HEK293 (cell line): ENCODE results near the gene ZNF48.

Source experiments
- GLIS1 ChIP-seq: fragments of 450-650 bp; formaldehyde crosslinking; IDR thresholded peaks from 2 replicates; pipeline ENCODE4 v1.5.1; 2016; ENCODE audit warnings: missing biosample characterization, missing genetic modification characterization
- HOXD13 ChIP-seq: sonication (generic); formaldehyde crosslinking; IDR thresholded peaks from 2 replicates; pipeline ENCODE4 v1.8.0; 2022; ENCODE audit warnings: missing genetic modification reagents, borderline replicate concordance
- MYNN ChIP-seq: fragments of 450-650 bp; formaldehyde crosslinking; IDR thresholded peaks from 2 replicates; pipeline ENCODE4 v1.5.1; 2016; ENCODE audit warnings: missing biosample characterization, missing genetic modification characterization, borderline replicate concordance
- OVOL3 ChIP-seq: fragments of 450-650 bp; formaldehyde crosslinking; IDR thresholded peaks from 2 replicates; pipeline ENCODE4 v1.5.1; 2016; ENCODE audit warnings: missing biosample characterization, missing genetic modification characterization
- PRDM1 ChIP-seq: fragments of 450-650 bp; formaldehyde crosslinking; IDR thresholded peaks from 2 replicates; pipeline ENCODE4; 2016; ENCODE audit warnings: missing biosample characterization, missing genetic modification characterization
- REPIN1 ChIP-seq: fragments of 450-650 bp; formaldehyde crosslinking; IDR thresholded peaks from 2 replicates; pipeline ENCODE4 v1.5.1; 2017; ENCODE audit warnings: missing biosample characterization, missing genetic modification characterization, low read depth
- YY1 ChIP-seq: fragments of 450-650 bp; formaldehyde crosslinking; IDR thresholded peaks from 2 replicates; pipeline ENCODE4 v1.5.1; 2018; ENCODE audit warnings: missing biosample characterization, missing genetic modification characterization
- ZBTB7A ChIP-seq: fragments of 450-650 bp; formaldehyde crosslinking; IDR thresholded peaks from 2 replicates; pipeline ENCODE4 v1.5.1; 2016; ENCODE audit warnings: low read depth, missing biosample characterization, missing genetic modification characterization
- ZBTB8A ChIP-seq: fragments of 450-650 bp; formaldehyde crosslinking; IDR thresholded peaks from 2 replicates; pipeline ENCODE4 v1.5.1; 2016; ENCODE audit warnings: missing biosample characterization, missing genetic modification characterization
- ZNF121 ChIP-seq: fragments of 450-650 bp; formaldehyde crosslinking; IDR thresholded peaks from 2 replicates; pipeline ENCODE4 v1.5.1; 2016; ENCODE audit warnings: missing biosample characterization, missing genetic modification characterization
- ZNF214 ChIP-seq: fragments of 450-650 bp; formaldehyde crosslinking; IDR thresholded peaks from 2 replicates; pipeline ENCODE4 v1.5.1; 2017; ENCODE audit warnings: missing biosample characterization, mild to moderate bottlenecking, missing genetic modification characterization, borderline replicate concordance
- ZNF239 ChIP-seq: fragments of 450-650 bp; formaldehyde crosslinking; IDR thresholded peaks from 2 replicates; pipeline ENCODE4 v1.5.1; 2016; ENCODE audit warnings: missing biosample characterization, missing genetic modification characterization
- ZNF473 ChIP-seq: fragments of 450-650 bp; formaldehyde crosslinking; IDR thresholded peaks from 2 replicates; pipeline ENCODE4 v1.5.1; 2017; ENCODE audit warnings: missing biosample characterization, missing genetic modification characterization
- ZNF501 ChIP-seq: fragments of 450-650 bp; formaldehyde crosslinking; IDR thresholded peaks from 2 replicates; pipeline ENCODE4 v1.5.1; 2016; ENCODE audit warnings: missing biosample characterization, missing genetic modification characterization
- ZNF558 ChIP-seq: fragments of 450-650 bp; formaldehyde crosslinking; IDR thresholded peaks from 2 replicates; pipeline ENCODE4 v1.5.1; 2016; ENCODE audit warnings: missing biosample characterization, missing genetic modification characterization
- ZNF561 ChIP-seq: fragments of 450-650 bp; IDR thresholded peaks from 2 replicates; pipeline ENCODE4 v1.5.1; 2018; ENCODE audit warnings: missing biosample characterization, missing genetic modification characterization, borderline replicate concordance
- ZNF596 ChIP-seq: fragments of 450-650 bp; IDR thresholded peaks from 2 replicates; pipeline ENCODE4 v1.5.0; 2018; ENCODE audit warnings: missing biosample characterization, mild to moderate bottlenecking, missing genetic modification characterization, moderate library complexity
- ZNF610 ChIP-seq: fragments of 450-650 bp; formaldehyde crosslinking; IDR thresholded peaks from 2 replicates; pipeline ENCODE4 v1.5.1; 2016; ENCODE audit warnings: missing biosample characterization, missing genetic modification characterization, borderline replicate concordance
- ZNF624 ChIP-seq: fragments of 450-650 bp; formaldehyde crosslinking; IDR thresholded peaks from 2 replicates; pipeline ENCODE4 v1.5.1; 2017; ENCODE audit warnings: missing biosample characterization, missing genetic modification characterization
- TF ChIP-seq, protein P1 (sequence below): fragments of 450-650 bp; formaldehyde crosslinking; IDR thresholded peaks from 2 replicates; pipeline ENCODE4 v1.5.1; 2016; ENCODE audit warnings: missing biosample characterization, missing genetic modification characterization
- TF ChIP-seq, protein P2 (sequence below): fragments of 450-650 bp; formaldehyde crosslinking; IDR thresholded peaks from 2 replicates; pipeline ENCODE4 v1.5.1; 2016; ENCODE audit warnings: missing biosample characterization, missing genetic modification characterization
- TF ChIP-seq, protein P3 (sequence below): sonication (generic); formaldehyde crosslinking; IDR thresholded peaks from 2 replicates; pipeline ENCODE4 v1.8.1; 2022; ENCODE audit warnings: mild to moderate bottlenecking, moderate library complexity, missing genetic modification reagents
- TF ChIP-seq, protein P4 (sequence below): fragments of 450-650 bp; formaldehyde crosslinking; IDR thresholded peaks from 2 replicates; pipeline ENCODE4 v1.5.1; 2016; ENCODE audit warnings: missing biosample characterization, missing genetic modification characterization
- TF ChIP-seq, protein P5 (sequence below): fragments of 450-650 bp; formaldehyde crosslinking; IDR thresholded peaks from 2 replicates; pipeline ENCODE4 v1.5.1; 2016; ENCODE audit warnings: missing biosample characterization, missing genetic modification characterization
- TF ChIP-seq, protein P6 (sequence below): fragments of 450-650 bp; formaldehyde crosslinking; IDR thresholded peaks from 2 replicates; pipeline ENCODE4 v1.5.1; 2016; ENCODE audit warnings: missing biosample characterization, missing genetic modification characterization
- TF ChIP-seq, protein P7 (sequence below): fragments of 450-650 bp; formaldehyde crosslinking; IDR thresholded peaks from 2 replicates; pipeline ENCODE4; 2016; ENCODE audit warnings: missing biosample characterization, missing genetic modification characterization
- TF ChIP-seq, protein P8 (sequence below): fragments of 450-650 bp; formaldehyde crosslinking; IDR thresholded peaks from 2 replicates; pipeline ENCODE4 v1.5.1; 2017; ENCODE audit warnings: missing biosample characterization, missing genetic modification characterization

ZNF48 gene

DNA sequence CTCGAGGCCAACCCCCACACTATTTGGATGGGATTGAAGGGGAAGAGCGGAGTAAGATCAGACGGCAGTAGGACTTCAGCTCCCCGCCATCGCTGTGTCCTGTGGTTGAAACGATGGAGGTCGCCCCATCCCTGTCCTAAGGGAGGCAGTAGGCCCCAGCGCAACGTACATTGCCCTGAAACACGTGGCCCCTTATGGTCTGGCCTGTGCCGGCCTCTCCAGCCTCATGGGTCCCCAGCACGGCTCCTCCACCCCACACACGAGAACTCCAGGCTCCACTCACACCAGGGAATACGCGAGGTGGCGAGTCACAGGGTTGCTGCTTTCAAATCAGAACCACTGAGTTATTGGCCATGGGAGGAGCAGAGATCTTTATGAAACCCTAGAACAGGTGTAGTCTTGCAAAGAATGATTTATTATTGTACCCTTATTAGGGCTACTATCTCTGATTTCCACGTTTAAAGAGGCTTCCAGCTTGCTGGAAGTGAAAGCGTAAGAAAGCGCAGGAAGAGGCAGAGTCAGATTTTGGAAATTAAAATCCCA, 35.3 kb downstream of the ZNF48 start (continued):
- TF ChIP-seq YY1 = peak; percentile 74
- TF ChIP-seq REPIN1 (tag by site-specific recombination) = peak; percentile 89; the same call in 1 of the 2 replicates
- TF ChIP-seq, protein P1, sequence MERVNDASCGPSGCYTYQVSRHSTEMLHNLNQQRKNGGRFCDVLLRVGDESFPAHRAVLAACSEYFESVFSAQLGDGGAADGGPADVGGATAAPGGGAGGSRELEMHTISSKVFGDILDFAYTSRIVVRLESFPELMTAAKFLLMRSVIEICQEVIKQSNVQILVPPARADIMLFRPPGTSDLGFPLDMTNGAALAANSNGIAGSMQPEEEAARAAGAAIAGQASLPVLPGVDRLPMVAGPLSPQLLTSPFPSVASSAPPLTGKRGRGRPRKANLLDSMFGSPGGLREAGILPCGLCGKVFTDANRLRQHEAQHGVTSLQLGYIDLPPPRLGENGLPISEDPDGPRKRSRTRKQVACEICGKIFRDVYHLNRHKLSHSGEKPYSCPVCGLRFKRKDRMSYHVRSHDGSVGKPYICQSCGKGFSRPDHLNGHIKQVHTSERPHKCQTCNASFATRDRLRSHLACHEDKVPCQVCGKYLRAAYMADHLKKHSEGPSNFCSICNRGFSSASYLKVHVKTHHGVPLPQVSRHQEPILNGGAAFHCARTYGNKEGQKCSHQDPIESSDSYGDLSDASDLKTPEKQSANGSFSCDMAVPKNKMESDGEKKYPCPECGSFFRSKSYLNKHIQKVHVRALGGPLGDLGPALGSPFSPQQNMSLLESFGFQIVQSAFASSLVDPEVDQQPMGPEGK (tag by site-specific recombination) = no peak
- no peak for TF ChIP-seq ZNF624
- peak; percentile 75 for TF ChIP-seq ZBTB8A (tag by site-specific recombination)
- TF ChIP-seq MYNN = no peak
- TF ChIP-seq ZNF596 (tag by site-specific recombination) = no peak
- peak; percentile 82 for TF ChIP-seq ZNF610 (tag by site-specific recombination)
- TF ChIP-seq, protein P2, sequence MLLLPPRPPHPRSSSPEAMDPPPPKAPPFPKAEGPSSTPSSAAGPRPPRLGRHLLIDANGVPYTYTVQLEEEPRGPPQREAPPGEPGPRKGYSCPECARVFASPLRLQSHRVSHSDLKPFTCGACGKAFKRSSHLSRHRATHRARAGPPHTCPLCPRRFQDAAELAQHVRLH (tag by site-specific recombination) = 0 out of 2 replicates have a peak, but pooled peaks have one; percentile 77
- TF ChIP-seq, protein P3, sequence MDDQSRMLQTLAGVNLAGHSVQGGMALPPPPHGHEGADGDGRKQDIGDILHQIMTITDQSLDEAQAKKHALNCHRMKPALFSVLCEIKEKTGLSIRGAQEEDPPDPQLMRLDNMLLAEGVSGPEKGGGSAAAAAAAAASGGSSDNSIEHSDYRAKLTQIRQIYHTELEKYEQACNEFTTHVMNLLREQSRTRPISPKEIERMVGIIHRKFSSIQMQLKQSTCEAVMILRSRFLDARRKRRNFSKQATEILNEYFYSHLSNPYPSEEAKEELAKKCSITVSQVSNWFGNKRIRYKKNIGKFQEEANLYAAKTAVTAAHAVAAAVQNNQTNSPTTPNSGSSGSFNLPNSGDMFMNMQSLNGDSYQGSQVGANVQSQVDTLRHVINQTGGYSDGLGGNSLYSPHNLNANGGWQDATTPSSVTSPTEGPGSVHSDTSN (CRISPR knock-in tag) = 0 out of 2 replicates have a peak, but pooled peaks have one; percentile 16
- 0 out of 2 replicates have a peak, but pooled peaks have one; percentile 44 for TF ChIP-seq ZNF501
- TF ChIP-seq ZNF473 = no peak
- TF ChIP-seq ZNF239 (tag by site-specific recombination) = no peak
- TF ChIP-seq ZNF214 = no peak
- TF ChIP-seq, protein P4, sequence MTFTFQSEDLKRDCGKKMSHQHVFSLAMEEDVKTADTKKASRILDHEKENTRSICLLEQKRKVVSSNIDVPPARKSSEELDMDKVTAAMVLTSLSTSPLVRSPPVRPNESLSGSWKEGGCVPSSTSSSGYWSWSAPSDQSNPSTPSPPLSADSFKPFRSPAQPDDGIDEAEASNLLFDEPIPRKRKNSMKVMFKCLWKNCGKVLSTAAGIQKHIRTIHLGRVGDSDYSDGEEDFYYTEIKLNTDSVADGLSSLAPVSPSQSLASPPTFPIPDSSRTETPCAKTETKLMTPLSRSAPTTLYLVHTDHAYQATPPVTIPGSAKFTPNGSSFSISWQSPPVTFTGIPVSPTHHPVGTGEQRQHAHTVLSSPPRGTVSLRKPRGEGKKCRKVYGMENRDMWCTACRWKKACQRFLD = no peak
- TF ChIP-seq GLIS1 (tag by site-specific recombination) = no peak
- peak; percentile 2; the same call in 1 of the 2 replicates for TF ChIP-seq PRDM1 (tag by site-specific recombination)
- TF ChIP-seq ZNF561 (tag by site-specific recombination) = 0 out of 2 replicates have a peak, but pooled peaks have one; percentile 87
- TF ChIP-seq, protein P5, sequence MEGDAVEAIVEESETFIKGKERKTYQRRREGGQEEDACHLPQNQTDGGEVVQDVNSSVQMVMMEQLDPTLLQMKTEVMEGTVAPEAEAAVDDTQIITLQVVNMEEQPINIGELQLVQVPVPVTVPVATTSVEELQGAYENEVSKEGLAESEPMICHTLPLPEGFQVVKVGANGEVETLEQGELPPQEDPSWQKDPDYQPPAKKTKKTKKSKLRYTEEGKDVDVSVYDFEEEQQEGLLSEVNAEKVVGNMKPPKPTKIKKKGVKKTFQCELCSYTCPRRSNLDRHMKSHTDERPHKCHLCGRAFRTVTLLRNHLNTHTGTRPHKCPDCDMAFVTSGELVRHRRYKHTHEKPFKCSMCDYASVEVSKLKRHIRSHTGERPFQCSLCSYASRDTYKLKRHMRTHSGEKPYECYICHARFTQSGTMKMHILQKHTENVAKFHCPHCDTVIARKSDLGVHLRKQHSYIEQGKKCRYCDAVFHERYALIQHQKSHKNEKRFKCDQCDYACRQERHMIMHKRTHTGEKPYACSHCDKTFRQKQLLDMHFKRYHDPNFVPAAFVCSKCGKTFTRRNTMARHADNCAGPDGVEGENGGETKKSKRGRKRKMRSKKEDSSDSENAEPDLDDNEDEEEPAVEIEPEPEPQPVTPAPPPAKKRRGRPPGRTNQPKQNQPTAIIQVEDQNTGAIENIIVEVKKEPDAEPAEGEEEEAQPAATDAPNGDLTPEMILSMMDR = peak; percentile 71
- TF ChIP-seq, protein P6, sequence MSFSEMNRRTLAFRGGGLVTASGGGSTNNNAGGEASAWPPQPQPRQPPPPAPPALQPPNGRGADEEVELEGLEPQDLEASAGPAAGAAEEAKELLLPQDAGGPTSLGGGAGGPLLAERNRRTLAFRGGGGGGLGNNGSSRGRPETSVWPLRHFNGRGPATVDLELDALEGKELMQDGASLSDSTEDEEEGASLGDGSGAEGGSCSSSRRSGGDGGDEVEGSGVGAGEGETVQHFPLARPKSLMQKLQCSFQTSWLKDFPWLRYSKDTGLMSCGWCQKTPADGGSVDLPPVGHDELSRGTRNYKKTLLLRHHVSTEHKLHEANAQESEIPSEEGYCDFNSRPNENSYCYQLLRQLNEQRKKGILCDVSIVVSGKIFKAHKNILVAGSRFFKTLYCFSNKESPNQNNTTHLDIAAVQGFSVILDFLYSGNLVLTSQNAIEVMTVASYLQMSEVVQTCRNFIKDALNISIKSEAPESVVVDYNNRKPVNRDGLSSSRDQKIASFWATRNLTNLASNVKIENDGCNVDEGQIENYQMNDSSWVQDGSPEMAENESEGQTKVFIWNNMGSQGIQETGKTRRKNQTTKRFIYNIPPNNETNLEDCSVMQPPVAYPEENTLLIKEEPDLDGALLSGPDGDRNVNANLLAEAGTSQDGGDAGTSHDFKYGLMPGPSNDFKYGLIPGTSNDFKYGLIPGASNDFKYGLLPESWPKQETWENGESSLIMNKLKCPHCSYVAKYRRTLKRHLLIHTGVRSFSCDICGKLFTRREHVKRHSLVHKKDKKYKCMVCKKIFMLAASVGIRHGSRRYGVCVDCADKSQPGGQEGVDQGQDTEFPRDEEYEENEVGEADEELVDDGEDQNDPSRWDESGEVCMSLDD (tag by site-specific recombination) = no peak
- TF ChIP-seq, protein P7, sequence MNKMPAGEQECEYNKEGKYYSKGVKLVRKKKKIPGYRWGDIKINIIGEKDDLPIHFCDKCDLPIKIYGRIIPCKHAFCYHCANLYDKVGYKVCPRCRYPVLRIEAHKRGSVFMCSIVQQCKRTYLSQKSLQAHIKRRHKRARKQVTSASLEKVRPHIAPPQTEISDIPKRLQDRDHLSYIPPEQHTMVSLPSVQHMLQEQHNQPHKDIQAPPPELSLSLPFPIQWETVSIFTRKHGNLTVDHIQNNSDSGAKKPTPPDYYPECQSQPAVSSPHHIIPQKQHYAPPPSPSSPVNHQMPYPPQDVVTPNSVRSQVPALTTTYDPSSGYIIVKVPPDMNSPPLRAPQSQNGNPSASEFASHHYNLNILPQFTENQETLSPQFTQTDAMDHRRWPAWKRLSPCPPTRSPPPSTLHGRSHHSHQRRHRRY (tag by site-specific recombination) = 0 out of 2 replicates have a peak, but pooled peaks have one; percentile 47
- TF ChIP-seq, protein P8, sequence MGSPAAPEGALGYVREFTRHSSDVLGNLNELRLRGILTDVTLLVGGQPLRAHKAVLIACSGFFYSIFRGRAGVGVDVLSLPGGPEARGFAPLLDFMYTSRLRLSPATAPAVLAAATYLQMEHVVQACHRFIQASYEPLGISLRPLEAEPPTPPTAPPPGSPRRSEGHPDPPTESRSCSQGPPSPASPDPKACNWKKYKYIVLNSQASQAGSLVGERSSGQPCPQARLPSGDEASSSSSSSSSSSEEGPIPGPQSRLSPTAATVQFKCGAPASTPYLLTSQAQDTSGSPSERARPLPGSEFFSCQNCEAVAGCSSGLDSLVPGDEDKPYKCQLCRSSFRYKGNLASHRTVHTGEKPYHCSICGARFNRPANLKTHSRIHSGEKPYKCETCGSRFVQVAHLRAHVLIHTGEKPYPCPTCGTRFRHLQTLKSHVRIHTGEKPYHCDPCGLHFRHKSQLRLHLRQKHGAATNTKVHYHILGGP (tag by site-specific recombination) = no peak
- 0 out of 2 replicates have a peak, but pooled peaks have one; percentile 37 for TF ChIP-seq ZBTB7A (tag by site-specific recombination)
- no peak for TF ChIP-seq HOXD13
- 0 out of 2 replicates have a peak, but pooled peaks have one; percentile 14 for TF ChIP-seq ZNF121 (tag by site-specific recombination)
- TF ChIP-seq ZNF558 (tag by site-specific recombination) = 0 out of 2 replicates have a peak, but pooled peaks have one; percentile 2
- peak; percentile 61 for TF ChIP-seq OVOL3
